Epidermal melanocyte (primary cell): ENCODE results near the gene AUTS2.
A peak's percentile ranks its signal among the peaks of the same experiment; 100 is the strongest.

Experiments
- DNase-seq: peaks from one replicate; pipeline ENCODE4 v3.0.0; 2011; ENCODE audit warnings: low spot score; ENCODE audit not compliant: insufficient read length

The AUTS2 gene

GRCh38 chr7:69928621-69929020 is 330.3 kb downstream of the AUTS2 start:
- DNase-seq: no peak

- no peak for DNase-seq
These were observed 331.3 kb downstream of the AUTS2 start for GRCh38 chr7:69929622-69930021.

GRCh38 chr7:69932034-69932628 is 333.9 kb downstream of the AUTS2 start:
- DNase-seq: no peak

- peak; percentile 27 for DNase-seq
These were observed 336.0 kb downstream of the AUTS2 start for GRCh38 chr7:69934144-69934903.

- no peak for DNase-seq
These were observed 336.8 kb downstream of the AUTS2 start for GRCh38 chr7:69935107-69935506.

GRCh38 chr7:69937097-69937496 is 338.8 kb downstream of the AUTS2 start:
- no peak for DNase-seq

GRCh38 chr7:69939317-69939716 is 341.0 kb downstream of the AUTS2 start:
- no peak for DNase-seq

- no peak for DNase-seq
These were observed 342.9 kb downstream of the AUTS2 start for GRCh38 chr7:69941077-69941651.

- DNase-seq: no peak
These were observed 344.3 kb downstream of the AUTS2 start for GRCh38 chr7:69942573-69942972.

GRCh38 chr7:69946901-69947300 is 348.6 kb downstream of the AUTS2 start:
- no peak for DNase-seq

- no peak for DNase-seq
These were observed 349.7 kb downstream of the AUTS2 start for GRCh38 chr7:69947998-69948397.

- no peak for DNase-seq
These were observed 350.8 kb downstream of the AUTS2 start for GRCh38 chr7:69949122-69949521.

- DNase-seq: no peak
These were observed 353.2 kb downstream of the AUTS2 start for GRCh38 chr7:69951458-69951857.

GRCh38 chr7:69953136-69954067 is 355.1 kb downstream of the AUTS2 start:
- DNase-seq: no peak

GRCh38 chr7:69956541-69956940 is 358.3 kb downstream of the AUTS2 start:
- DNase-seq: no peak

- no peak for DNase-seq
These were observed 359.4 kb downstream of the AUTS2 start for GRCh38 chr7:69957661-69958060.

- no peak for DNase-seq
These were observed 361.7 kb downstream of the AUTS2 start for GRCh38 chr7:69959789-69960499.

GRCh38 chr7:69961436-69961835 is 363.2 kb downstream of the AUTS2 start:
- DNase-seq: no peak

GRCh38 chr7:69962186-69963065 is 364.2 kb downstream of the AUTS2 start:
- DNase-seq: no peak

- no peak for DNase-seq
These were observed 365.1 kb downstream of the AUTS2 start for GRCh38 chr7:69963393-69963792.
